PFSK-1 (cell line): ENCODE results near the gene RFTN1.

Experiments used
- POLR2AphosphoS5 ChIP-seq: IDR thresholded peaks from 2 replicates; pipeline ENCODE4 v1.6.1; 2012; ENCODE audit warnings: low read depth, mild to moderate bottlenecking, control low read depth, low read length, moderate library complexity
- SIN3A ChIP-seq: IDR thresholded peaks from 2 replicates; pipeline ENCODE4 v1.6.1; 2012; ENCODE audit warnings: mild to moderate bottlenecking, low read length, moderate library complexity, borderline replicate concordance; ENCODE audit not compliant: insufficient read depth

- no peak for TF ChIP-seq POLR2AphosphoS5
- TF ChIP-seq SIN3A = no peak
These were observed 215.3 kb downstream of the RFTN1 start for GRCh38 chr3:16297997-16298885.
